ENCODE data around the gene TUBB4B.

The TUBB4B gene

GRCh38 chr9:137227054-137227852, 13.8 kb upstream of the TUBB4B start, which contains the start of gene RNF224:
Gene RNF224, plus strand, starts transcription at chr9:137227502. Its CDS starts 834 bp downstream, at chr9:137228336.
- H3K4me3 ChIP-seq (ENCODE audit: low read length), result no peak within 1 kb of the TSS
- peaks cover 6% of the 10 kb centered on the region for H3K4me1 ChIP-seq (ENCODE audit: control insufficient read depth, insufficient read depth, low read length)
- DNase-seq (ENCODE audit: low read depth, low spot score), result no peak
- no peaks in the 10 kb centered on the region for H3K9me3 ChIP-seq (ENCODE audit: control insufficient read depth, insufficient read depth, low read length)
- no CpG with 5 or more reads among the region's 25 CpGs for WGBS (ENCODE audit: insufficient coverage, insufficient read length)
- no peaks in the 10 kb centered on the region; the same call in 1 of the 2 replicates for H3K27me3 ChIP-seq (ENCODE audit: control insufficient read depth, insufficient read depth, low read length)
- H3K36me3 ChIP-seq (ENCODE audit: control insufficient read depth, insufficient read depth, low read length), result no peaks in the 10 kb centered on the region
- H3K27ac ChIP-seq (ENCODE audit: low read length), result no peak within 1 kb of the TSS

- no peaks in the 10 kb centered on the region for H3K36me3 ChIP-seq (ENCODE audit: control insufficient read depth, insufficient read depth, low read length)
- no peak overlapping the region for H3K27ac ChIP-seq (ENCODE audit: low read length)
- DNase-seq (ENCODE audit: low read depth, low spot score), result no peak
- H3K9me3 ChIP-seq (ENCODE audit: control insufficient read depth, insufficient read depth, low read length), result no peaks in the 10 kb centered on the region
- H3K4me1 ChIP-seq (ENCODE audit: control insufficient read depth, insufficient read depth, low read length), result peaks cover 2% of the 10 kb centered on the region
- H3K27me3 ChIP-seq (ENCODE audit: control insufficient read depth, insufficient read depth, low read length), result no peaks in the 10 kb centered on the region
- H3K4me3 ChIP-seq (ENCODE audit: low read length), result no peak overlapping the region
- no CpG with 5 or more reads among the region's 18 CpGs for WGBS (ENCODE audit: insufficient coverage, insufficient read length)
These were observed 13.1 kb upstream of the TUBB4B start for GRCh38 chr9:137227853-137228505.

- DNase-seq (ENCODE audit: low read depth, low spot score), result no peak
- WGBS (ENCODE audit: insufficient coverage, insufficient read length), result no CpG with 5 or more reads among the region's 29 CpGs
- Histone ChIP-seq H3K9me3 (ENCODE audit: control insufficient read depth, insufficient read depth, low read length) (no peaks in the 10 kb centered on the region), H3K36me3 (ENCODE audit: control insufficient read depth, insufficient read depth, low read length) (no peaks in the 10 kb centered on the region), H3K4me3 (ENCODE audit: low read length) (no peak overlapping the region), H3K27ac (ENCODE audit: low read length) (no peak overlapping the region), H3K27me3 (ENCODE audit: control insufficient read depth, insufficient read depth, low read length) (no peaks in the 10 kb centered on the region), H3K4me1 (ENCODE audit: control insufficient read depth, insufficient read depth, low read length) (peaks cover 2% of the 10 kb centered on the region; the same call in 1 of the 2 replicates)
These were observed 12.6 kb upstream of the TUBB4B start for GRCh38 chr9:137228506-137228967.

- H3K27me3 ChIP-seq (ENCODE audit: control insufficient read depth, insufficient read depth, low read length), result no peaks in the 10 kb centered on the region
- H3K4me1 ChIP-seq (ENCODE audit: control insufficient read depth, insufficient read depth, low read length), result peaks cover 2% of the 10 kb centered on the region; the same call in 1 of the 2 replicates
- no peaks in the 10 kb centered on the region for H3K36me3 ChIP-seq (ENCODE audit: control insufficient read depth, insufficient read depth, low read length)
- no peak for DNase-seq (ENCODE audit: low read depth, low spot score)
- no peak overlapping the region for H3K27ac ChIP-seq (ENCODE audit: low read length)
- WGBS (ENCODE audit: insufficient coverage, insufficient read length), result no CpG with 5 or more reads among the region's 27 CpGs
- H3K4me3 ChIP-seq (ENCODE audit: low read length), result no peak overlapping the region
- H3K9me3 ChIP-seq (ENCODE audit: control insufficient read depth, insufficient read depth, low read length), result no peaks in the 10 kb centered on the region
These were observed 11.9 kb upstream of the TUBB4B start for GRCh38 chr9:137228968-137229896.

GRCh38 chr9:137229903-137230704, 11.0 kb upstream of the TUBB4B start:
- H3K36me3 ChIP-seq (ENCODE audit: control insufficient read depth, insufficient read depth, low read length), result no peaks in the 10 kb centered on the region
- H3K4me1 ChIP-seq (ENCODE audit: control insufficient read depth, insufficient read depth, low read length), result peaks cover 2% of the 10 kb centered on the region; the same call in 1 of the 2 replicates
- H3K27ac ChIP-seq (ENCODE audit: low read length), result no peak overlapping the region
- WGBS (ENCODE audit: insufficient coverage, insufficient read length), result no CpG with 5 or more reads among the region's 31 CpGs
- no peak overlapping the region for H3K4me3 ChIP-seq (ENCODE audit: low read length)
- no peaks in the 10 kb centered on the region for H3K9me3 ChIP-seq (ENCODE audit: control insufficient read depth, insufficient read depth, low read length)
- no peaks in the 10 kb centered on the region for H3K27me3 ChIP-seq (ENCODE audit: control insufficient read depth, insufficient read depth, low read length)
- no peak for DNase-seq (ENCODE audit: low read depth, low spot score)

GRCh38 chr9:137230705-137231371, 10.2 kb upstream of the TUBB4B start, which contains the start of gene SLC34A3:
Gene SLC34A3, plus strand, starts transcription at chr9:137230901. Its CDS starts 802 bp downstream, at chr9:137231703.
- no CpG with 5 or more reads among the region's 14 CpGs for WGBS (ENCODE audit: insufficient coverage, insufficient read length)
- H3K4me1 ChIP-seq (ENCODE audit: control insufficient read depth, insufficient read depth, low read length), result peaks cover 2% of the 10 kb centered on the region; the same call in 1 of the 2 replicates

GRCh38 chr9:137231372-137232039, 9.6 kb upstream of the TUBB4B start:
- Histone ChIP-seq H3K4me1 (ENCODE audit: control insufficient read depth, insufficient read depth, low read length) (peaks cover 4% of the 10 kb centered on the region), H3K27me3 (ENCODE audit: control insufficient read depth, insufficient read depth, low read length) (no peaks in the 10 kb centered on the region), H3K4me3 (ENCODE audit: low read length) (no peak overlapping the region), H3K36me3 (ENCODE audit: control insufficient read depth, insufficient read depth, low read length) (no peaks in the 10 kb centered on the region), H3K27ac (ENCODE audit: low read length) (no peak overlapping the region), H3K9me3 (ENCODE audit: control insufficient read depth, insufficient read depth, low read length) (no peaks in the 10 kb centered on the region)
- DNase-seq (ENCODE audit: low read depth, low spot score), result no peak
- WGBS (ENCODE audit: insufficient coverage, insufficient read length), result no CpG with 5 or more reads among the region's 23 CpGs

More at GRCh38 chr9:137230705-137231371, 10.2 kb upstream of the TUBB4B start, which contains the start of gene SLC34A3:
- Histone ChIP-seq H3K27ac (ENCODE audit: low read length) (no peak within 1 kb of the TSS), H3K9me3 (ENCODE audit: control insufficient read depth, insufficient read depth, low read length) (no peaks in the 10 kb centered on the region), H3K4me3 (ENCODE audit: low read length) (no peak within 1 kb of the TSS), H3K27me3 (ENCODE audit: control insufficient read depth, insufficient read depth, low read length) (no peaks in the 10 kb centered on the region), H3K36me3 (ENCODE audit: control insufficient read depth, insufficient read depth, low read length) (no peaks in the 10 kb centered on the region)
- no peak for DNase-seq (ENCODE audit: low read depth, low spot score)

- Histone ChIP-seq H3K27ac (ENCODE audit: low read length) (no peak overlapping the region), H3K4me3 (ENCODE audit: low read length) (no peak overlapping the region), H3K36me3 (ENCODE audit: control insufficient read depth, insufficient read depth, low read length) (no peaks in the 10 kb centered on the region), H3K27me3 (ENCODE audit: control insufficient read depth, insufficient read depth, low read length) (no peaks in the 10 kb centered on the region), H3K4me1 (ENCODE audit: control insufficient read depth, insufficient read depth, low read length) (peaks cover 9% of the 10 kb centered on the region), H3K9me3 (ENCODE audit: control insufficient read depth, insufficient read depth, low read length) (no peaks in the 10 kb centered on the region)
- DNase-seq (ENCODE audit: low read depth, low spot score), result no peak
- WGBS (ENCODE audit: insufficient coverage, insufficient read length), result no CpG with 5 or more reads among the region's 10 CpGs
These were observed 9.0 kb upstream of the TUBB4B start for GRCh38 chr9:137232101-137232500.

GRCh38 chr9:137232510-137232909, 8.6 kb upstream of the TUBB4B start:
- Histone ChIP-seq H3K27ac (ENCODE audit: low read length) (no peak overlapping the region), H3K4me3 (ENCODE audit: low read length) (no peak overlapping the region), H3K27me3 (ENCODE audit: control insufficient read depth, insufficient read depth, low read length) (no peaks in the 10 kb centered on the region), H3K4me1 (ENCODE audit: control insufficient read depth, insufficient read depth, low read length) (peaks cover 9% of the 10 kb centered on the region), H3K36me3 (ENCODE audit: control insufficient read depth, insufficient read depth, low read length) (no peaks in the 10 kb centered on the region), H3K9me3 (ENCODE audit: control insufficient read depth, insufficient read depth, low read length) (no peaks in the 10 kb centered on the region)
- WGBS (ENCODE audit: insufficient coverage, insufficient read length), result no CpG with 5 or more reads among the region's 24 CpGs
- no peak for DNase-seq (ENCODE audit: low read depth, low spot score)
